Esophagus squamous epithelium (tissue), 5 donors: Measurements from ENCODE around the gene TMEM101. TPM values are rescaled to one million over a fixed set of nuclear protein-coding genes. Genes with fewer than 3 reads are reported as not detected.

Experiments
- DNase-seq: peaks from one replicate; lab custom pipeline; 2025; lab: John Stamatoyannopoulos, UW
- H3K27ac ChIP-seq, 4 donors: fragments of 200-600 bp; sonication (generic); one replicate each; pipeline ENCODE4 v1.5.1; 2016 to 2019; ENCODE audit warnings: mild to moderate bottlenecking in 1 of 4
- H3K27me3 ChIP-seq, 4 donors: fragments of 200-600 bp; sonication (generic); 1 replicate in 3 of 4; 2 replicates in 1 of 4; pipeline versions ENCODE4 v1.5.1 to v1.6.0; 2017 to 2021; ENCODE audit warnings: antibody characterized with exemption in 1 of 4
- H3K36me3 ChIP-seq, 3 donors: fragments of 200-600 bp; sonication (generic); one replicate each; pipeline ENCODE4 v1.5.1; 2016 to 2019
- H3K4me1 ChIP-seq, 3 donors: fragments of 200-600 bp; sonication (generic); one replicate each; pipeline ENCODE4 v1.5.1; 2017 to 2019
- H3K4me3 ChIP-seq, 4 donors: fragments of 200-600 bp; sonication (generic); 1 replicate in 3 of 4; 2 replicates in 1 of 4; pipeline ENCODE4 v1.5.1; 2016 to 2019; ENCODE audit warnings: mild to moderate bottlenecking in 2 of 4, moderate library complexity in 1 of 4
- H3K9me3 ChIP-seq, 3 donors: fragments of 200-600 bp; sonication (generic); one replicate each; pipeline ENCODE4 v1.5.1; 2016 to 2019
- POLR2A ChIP-seq, 4 donors: fragments of 450-650 bp; IDR thresholded peaks; one replicate each; pipeline ENCODE4 v1.6.1; 2017; ENCODE audit warnings: antibody characterized with exemption in 4 of 4, mild to moderate bottlenecking in 4 of 4, moderate library complexity in 3 of 4
- WGBS, 2 donors: methylation state at CpG; one replicate each; pipeline ENCODE4 v1.1.5; 2018; 5-methylcytosine and 5-hydroxymethylcytosine counted together
- intact Hi-C: fragments of 100-400 bp; cut with DNase I; formaldehyde crosslinking; loops from one replicate; pipeline ENCODE4 v1.15.0; 2022
- total RNA-seq, 4 donors: library from RNA; depleted of rRNA; stranded (reverse); fragments of >200 nt; gene quantifications; one replicate each; pipeline ENCODE4 v1.1.0, GENCODE V29; 2016
- TF ChIP-seq, protein P1 (sequence below), 6 experiments: fragments of 450-650 bp in 4 of 6; fragments of 200-600 bp in 2 of 6; sonication (generic) in 2 of 6; IDR thresholded peaks; one replicate each; pipeline ENCODE4 v1.5.1; 2016 to 2019; ENCODE audit warnings: antibody characterized with exemption in 6 of 6, mild to moderate bottlenecking in 4 of 6, moderate library complexity in 4 of 6
- donor health status: DM: yes; HTN: yes; CAD: no.

TMEM101 gene
- total RNA-seq, 4 donors from 2014 or later: 20.6 to 40.8 (median 34.1) TPM

DNA sequence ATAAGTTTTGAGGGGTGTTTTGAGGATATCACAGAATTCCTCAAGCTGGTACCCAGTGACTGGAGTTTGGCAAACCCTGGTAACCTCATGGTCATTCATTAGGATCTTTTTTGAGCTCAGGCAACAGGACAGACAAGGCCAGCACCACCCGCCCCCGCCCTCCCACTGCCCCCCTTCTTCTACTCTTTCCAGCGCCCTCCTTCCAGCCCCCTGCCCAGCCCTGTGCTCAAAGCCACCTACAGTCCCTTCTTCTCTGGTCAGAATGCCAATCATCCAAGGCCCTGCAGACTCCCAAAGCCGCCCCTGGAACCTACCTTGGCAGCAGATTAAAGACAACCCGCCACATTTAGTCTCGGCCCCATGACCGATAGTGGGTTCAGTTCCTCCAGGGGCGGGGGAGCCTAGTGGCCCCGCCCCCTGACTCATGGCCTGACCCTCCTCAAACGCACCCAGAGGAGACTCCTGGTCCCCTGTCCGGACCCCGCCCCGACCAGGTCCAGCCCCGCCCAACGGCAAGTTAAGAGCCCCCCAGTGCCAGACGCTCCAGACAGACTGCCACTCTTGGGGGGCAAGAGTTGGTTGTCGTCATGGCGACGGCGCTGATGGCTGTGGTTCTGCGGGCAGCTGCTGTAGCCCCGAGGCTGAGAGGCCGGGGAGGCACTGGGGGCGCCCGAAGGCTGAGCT is 10.5 kb downstream of the TMEM101 start, which contains the start of gene NAGS:
NAGS (plus strand) TSS at position 546 of the 684 bp plus-strand sequence; CDS start at position 588, 42 bp downstream.
- Histone ChIP-seq H3K9me3 (no peaks in the 10 kb centered on the region), H3K36me3 (peaks cover 0 to 9% (median 0%) of the 10 kb centered on the region in 3 donors), H3K4me3 (peak within 1 kb of the TSS; percentile 27 to 77 (median 59)), H3K4me1 (peaks cover 33 to 56% (median 34%) of the 10 kb centered on the region in 3 donors), H3K27ac (peak within 1 kb of the TSS in 3 of 4 donors; percentile 77 to 90 (median 84)), H3K27me3 (peaks cover 4 to 38% (median 9%) of the 10 kb centered on the region in 4 donors)
- intact Hi-C loops: no loop called here
- TF ChIP-seq POLR2A (IDR thresholded peaks at IDR 0.05): no peak
- TF ChIP-seq, protein P1, sequence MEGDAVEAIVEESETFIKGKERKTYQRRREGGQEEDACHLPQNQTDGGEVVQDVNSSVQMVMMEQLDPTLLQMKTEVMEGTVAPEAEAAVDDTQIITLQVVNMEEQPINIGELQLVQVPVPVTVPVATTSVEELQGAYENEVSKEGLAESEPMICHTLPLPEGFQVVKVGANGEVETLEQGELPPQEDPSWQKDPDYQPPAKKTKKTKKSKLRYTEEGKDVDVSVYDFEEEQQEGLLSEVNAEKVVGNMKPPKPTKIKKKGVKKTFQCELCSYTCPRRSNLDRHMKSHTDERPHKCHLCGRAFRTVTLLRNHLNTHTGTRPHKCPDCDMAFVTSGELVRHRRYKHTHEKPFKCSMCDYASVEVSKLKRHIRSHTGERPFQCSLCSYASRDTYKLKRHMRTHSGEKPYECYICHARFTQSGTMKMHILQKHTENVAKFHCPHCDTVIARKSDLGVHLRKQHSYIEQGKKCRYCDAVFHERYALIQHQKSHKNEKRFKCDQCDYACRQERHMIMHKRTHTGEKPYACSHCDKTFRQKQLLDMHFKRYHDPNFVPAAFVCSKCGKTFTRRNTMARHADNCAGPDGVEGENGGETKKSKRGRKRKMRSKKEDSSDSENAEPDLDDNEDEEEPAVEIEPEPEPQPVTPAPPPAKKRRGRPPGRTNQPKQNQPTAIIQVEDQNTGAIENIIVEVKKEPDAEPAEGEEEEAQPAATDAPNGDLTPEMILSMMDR (IDR thresholded peaks at IDR 0.05): no peak
- DNase-seq: no peak
- WGBS, 2 donors: 7 to 18% methylated on average over 2 to 9 of the region's 25 CpGs

DNA sequence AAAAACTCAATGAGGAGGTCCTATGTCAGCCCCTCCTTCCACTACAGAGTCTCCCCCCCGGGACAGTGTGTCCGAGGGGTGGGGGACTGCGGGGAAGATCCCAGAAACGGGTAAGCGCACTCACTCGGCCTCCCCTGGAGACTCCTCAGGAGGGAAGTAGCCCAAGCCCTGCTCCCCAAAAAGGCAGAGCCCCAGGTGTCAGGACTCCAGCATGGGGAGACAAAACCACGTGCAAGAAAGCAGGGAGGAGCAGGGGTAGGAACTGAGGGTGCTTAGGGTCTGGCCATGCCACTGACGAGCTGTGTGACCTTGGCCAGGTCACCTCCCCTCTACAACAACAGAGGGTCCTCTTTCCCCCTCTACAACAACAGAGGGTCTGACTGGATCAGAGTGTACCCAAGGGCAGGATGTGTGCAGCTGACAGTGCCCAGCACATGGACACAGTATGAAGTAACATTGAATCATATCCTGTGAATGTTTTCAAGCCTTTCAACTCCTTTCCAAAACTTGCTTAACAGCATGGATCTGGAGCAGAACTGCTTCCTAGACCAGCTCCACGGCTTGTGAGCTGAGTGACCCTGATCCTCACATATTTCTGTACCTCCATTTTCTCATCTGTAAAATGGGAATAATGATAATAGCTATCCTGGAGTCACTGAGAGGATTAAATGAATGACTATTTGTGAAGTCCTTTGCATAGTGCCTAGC is 12.5 kb downstream of the TMEM101 start:
- TF ChIP-seq POLR2A (IDR thresholded peaks at IDR 0.05): no peak
- TF ChIP-seq, protein P1 (IDR thresholded peaks at IDR 0.05): no peak
- intact Hi-C loops: no loop called here
- H3K27ac ChIP-seq: peak overlapping the region in 2 of 4 donors; percentile 52
- peaks cover 24 to 43% (median 25%) of the 10 kb centered on the region in 3 donors for H3K4me1 ChIP-seq
- no peaks in the 10 kb centered on the region for H3K9me3 ChIP-seq
- no peak overlapping the region for H3K4me3 ChIP-seq
- DNase-seq: no peak
- H3K36me3 ChIP-seq: no peaks in the 10 kb centered on the region
- 58 to 77% methylated on average over 2 to 6 of the region's 9 CpGs for WGBS, 2 donors
- peaks cover 4 to 38% (median 9%) of the 10 kb centered on the region in 4 donors for H3K27me3 ChIP-seq

DNA sequence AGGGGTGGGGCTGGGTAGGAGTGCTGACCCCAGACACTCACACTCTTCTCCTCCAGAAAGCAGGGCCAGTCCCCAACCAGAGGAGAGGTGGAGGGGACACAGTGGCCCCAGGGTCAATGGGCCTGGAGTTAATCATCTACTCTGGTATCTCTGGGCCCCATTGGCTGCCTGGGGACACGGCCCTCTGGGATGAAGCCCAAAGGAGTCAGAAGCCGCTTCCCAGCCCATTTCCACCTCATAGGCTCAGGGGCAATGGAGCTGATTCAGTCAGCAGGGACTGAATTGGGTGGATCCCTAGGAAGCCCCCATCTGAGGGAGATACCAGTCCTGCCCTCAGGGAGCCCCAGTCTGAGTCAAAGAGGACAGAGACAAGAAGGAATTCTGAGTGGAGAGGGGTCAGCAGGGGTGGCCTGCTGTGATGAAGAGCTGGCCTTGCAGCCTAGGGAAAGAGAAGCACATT is 13.3 kb downstream of the TMEM101 start:
- DNase-seq: no peak
- Histone ChIP-seq H3K4me1 (peaks cover 21 to 35% (median 21%) of the 10 kb centered on the region in 3 donors), H3K27ac (no peak overlapping the region), H3K27me3 (peaks cover 4 to 38% (median 9%) of the 10 kb centered on the region in 4 donors), H3K4me3 (no peak overlapping the region), H3K36me3 (no peaks in the 10 kb centered on the region), H3K9me3 (no peaks in the 10 kb centered on the region)
- TF ChIP-seq POLR2A (IDR thresholded peaks at IDR 0.05): no peak
- TF ChIP-seq, protein P1 (IDR thresholded peaks at IDR 0.05): no peak
- intact Hi-C loops: no loop called here
- WGBS, 2 donors: 80% methylated on average over 1 of the region's 2 CpGs; no CpG with 5 or more reads in 1 of the 2 donors

DNA sequence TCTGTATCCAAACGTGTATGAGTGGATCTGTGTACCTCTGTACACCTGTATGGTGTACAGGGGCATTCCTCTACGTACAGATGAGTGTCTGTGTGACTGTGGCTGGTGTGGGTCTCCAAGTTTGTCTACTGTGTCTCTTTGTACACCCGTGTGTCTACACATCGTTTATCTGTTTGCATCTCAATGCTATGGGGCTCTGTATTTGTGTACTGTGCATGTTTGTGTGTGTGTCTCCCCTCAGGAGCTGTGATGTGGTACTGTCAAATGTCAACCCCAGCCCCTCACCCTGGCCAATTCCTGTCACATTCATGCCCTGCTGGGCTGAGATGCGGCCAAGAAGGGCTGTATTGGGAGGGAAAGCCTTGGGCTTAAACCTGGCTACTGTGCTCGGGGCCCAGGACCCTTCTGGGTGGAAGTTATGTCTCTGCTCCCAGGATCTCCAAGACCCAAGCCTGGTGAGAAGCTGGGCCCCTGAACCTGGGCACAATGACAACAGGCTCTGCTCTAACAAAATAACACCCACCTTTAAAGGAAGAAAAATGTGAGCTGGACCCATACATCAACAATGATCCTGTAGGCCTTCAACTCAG is 13.8 kb downstream of the TMEM101 start:
- TF ChIP-seq POLR2A (IDR thresholded peaks at IDR 0.05): no peak
- TF ChIP-seq, protein P1 (IDR thresholded peaks at IDR 0.05): no peak
- no peak overlapping the region for H3K27ac ChIP-seq
- H3K9me3 ChIP-seq: no peaks in the 10 kb centered on the region
- intact Hi-C loops: no loop called here
- no peak overlapping the region for H3K4me3 ChIP-seq
- peaks cover 4 to 33% (median 11%) of the 10 kb centered on the region in 4 donors for H3K27me3 ChIP-seq
- WGBS, 2 donors: 55 to 78% methylated on average over 4 of the region's 6 CpGs
- DNase-seq: no peak
- no peaks in the 10 kb centered on the region for H3K36me3 ChIP-seq
- H3K4me1 ChIP-seq: peaks cover 16 to 30% (median 18%) of the 10 kb centered on the region in 3 donors
